Mucosa of rectum (tissue), 2 donors: Measurements from ENCODE around the gene DENND5B.
"Not testable (repeated sequence)": the region's sequence is repeated elsewhere in the genome, so short reads cannot be mapped to it uniquely, and the experiment has no call there.

ENCODE experiments used
- H3K27ac ChIP-seq, 2 donors: one replicate each; pipeline ENCODE4 v1.7.0; 2013; ENCODE audit warnings: inconsistent platforms in 2 of 2, low read depth in 2 of 2, low read length in 2 of 2
- H3K27me3 ChIP-seq, 2 donors: one replicate each; pipeline ENCODE4 v1.7.0; 2013; ENCODE audit warnings: low read length in 2 of 2; ENCODE audit not compliant: control insufficient read depth in 2 of 2, insufficient read depth in 2 of 2
- H3K36me3 ChIP-seq, 2 donors: one replicate each; pipeline ENCODE4 v1.7.0; 2013; ENCODE audit warnings: low read length in 2 of 2; ENCODE audit not compliant: control insufficient read depth in 2 of 2, insufficient read depth in 2 of 2
- H3K4me1 ChIP-seq, 2 donors: one replicate each; pipeline ENCODE4 v1.7.0; 2013; ENCODE audit warnings: low read length in 2 of 2, mild to moderate bottlenecking in 1 of 2; ENCODE audit not compliant: control insufficient read depth in 2 of 2, insufficient read depth in 2 of 2
- H3K4me3 ChIP-seq, 2 donors: one replicate each; pipeline ENCODE4 v1.7.0; 2013; ENCODE audit warnings: low read length in 2 of 2
- H3K9ac ChIP-seq, 2 donors: one replicate each; pipeline ENCODE4 v1.7.0; 2013; ENCODE audit warnings: low read length in 2 of 2, low read depth in 1 of 2, mild to moderate bottlenecking in 1 of 2
- H3K9me3 ChIP-seq, 2 donors: one replicate each; pipeline ENCODE4 v1.7.0; 2013; ENCODE audit warnings: low read length in 2 of 2; ENCODE audit not compliant: control insufficient read depth in 2 of 2
- donor health status: healthy.
- donor health status: Normal muscosa, but diverticular disease.

Gene DENND5B

DNA sequence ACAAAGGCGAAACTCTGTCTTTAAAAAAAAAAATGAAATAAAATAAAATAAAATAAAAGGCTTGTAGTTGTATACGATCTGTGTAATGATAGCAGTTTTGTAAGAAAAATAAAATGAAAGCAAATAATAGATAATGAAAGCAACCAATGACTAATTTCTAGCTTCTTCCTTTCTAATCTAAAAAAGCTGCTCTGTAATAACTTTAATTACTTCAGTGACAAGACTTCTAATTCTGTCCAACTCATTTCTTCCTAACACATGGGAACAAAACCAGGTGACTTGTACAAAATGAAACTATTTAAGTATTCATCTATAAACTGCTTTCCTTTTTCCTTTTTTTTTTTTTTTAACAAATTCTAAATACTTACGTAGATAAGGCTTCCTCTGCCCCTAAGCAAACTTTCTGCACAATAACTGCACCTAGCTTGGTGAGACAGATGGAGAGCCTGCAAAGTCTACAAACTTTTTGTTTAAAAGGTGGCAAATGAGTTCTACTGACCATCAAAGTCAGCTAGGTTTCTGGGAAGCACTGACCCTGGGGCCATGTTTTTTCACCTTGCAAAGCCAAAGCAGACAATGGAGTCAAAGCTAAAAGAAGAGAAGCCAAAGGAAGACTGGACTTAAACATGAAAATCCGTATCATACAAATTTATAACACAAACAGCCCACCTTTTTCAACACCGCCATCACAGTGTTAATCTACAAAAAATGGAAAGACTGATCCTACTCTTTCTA lies 28.2 kb downstream of the DENND5B start:
- Histone ChIP-seq H3K36me3 (no peaks in the 10 kb centered on the region), H3K4me3 (no peak overlapping the region), H3K9ac (no peak overlapping the region), H3K27ac (no peak overlapping the region), H3K4me1 (no peaks in the 10 kb centered on the region), H3K27me3 (no peaks in the 10 kb centered on the region), H3K9me3 (no peaks in the 10 kb centered on the region)

DNA sequence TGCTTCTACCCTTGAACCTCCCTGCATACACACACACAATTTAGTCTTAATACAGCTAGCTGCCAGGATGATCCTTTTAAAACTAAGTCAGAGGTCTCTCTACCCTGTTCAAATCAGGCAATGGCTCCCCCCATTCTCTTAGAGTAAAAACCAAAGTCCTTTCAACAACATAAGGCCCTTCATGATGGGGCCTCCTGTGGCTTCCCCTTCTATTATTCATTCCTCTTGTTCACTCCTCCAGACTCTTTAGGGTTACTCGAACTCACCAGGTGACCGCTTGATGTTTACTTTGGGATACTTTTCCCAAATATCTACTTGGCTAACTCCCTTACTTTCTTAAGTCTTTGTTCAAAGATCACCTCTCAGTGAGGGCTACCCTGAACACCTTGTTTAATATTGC lies 30.4 kb downstream of the DENND5B start:
- Histone ChIP-seq H3K9me3 (no peaks in the 10 kb centered on the region), H3K9ac (no peak overlapping the region), H3K36me3 (no peaks in the 10 kb centered on the region), H3K27me3 (no peaks in the 10 kb centered on the region), H3K4me1 (no peaks in the 10 kb centered on the region), H3K27ac (no peak overlapping the region), H3K4me3 (no peak overlapping the region)

DNA sequence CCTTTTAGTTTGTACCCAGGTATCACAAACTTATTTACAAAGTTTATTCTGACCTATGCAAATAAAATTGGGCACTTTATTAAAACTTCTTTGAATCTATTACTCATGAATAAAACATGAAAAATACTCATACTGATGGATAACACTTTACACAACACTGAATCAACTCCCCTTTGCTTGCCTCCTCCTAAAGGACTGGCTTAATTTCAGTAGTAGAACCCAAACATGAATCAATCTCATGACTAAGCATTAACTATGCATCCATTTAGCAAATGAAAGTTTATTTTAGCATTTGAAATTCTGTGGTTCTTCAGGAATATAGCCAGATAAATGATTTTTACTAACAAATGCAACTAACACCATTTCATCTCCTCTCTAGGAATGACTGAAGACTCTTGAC lies 32.4 kb downstream of the DENND5B start:
- H3K4me1 ChIP-seq = no peaks in the 10 kb centered on the region
- no peak overlapping the region for H3K27ac ChIP-seq
- no peaks in the 10 kb centered on the region for H3K9me3 ChIP-seq
- no peaks in the 10 kb centered on the region for H3K27me3 ChIP-seq
- no peak overlapping the region for H3K9ac ChIP-seq
- no peak overlapping the region for H3K4me3 ChIP-seq
- H3K36me3 ChIP-seq = no peaks in the 10 kb centered on the region

DNA sequence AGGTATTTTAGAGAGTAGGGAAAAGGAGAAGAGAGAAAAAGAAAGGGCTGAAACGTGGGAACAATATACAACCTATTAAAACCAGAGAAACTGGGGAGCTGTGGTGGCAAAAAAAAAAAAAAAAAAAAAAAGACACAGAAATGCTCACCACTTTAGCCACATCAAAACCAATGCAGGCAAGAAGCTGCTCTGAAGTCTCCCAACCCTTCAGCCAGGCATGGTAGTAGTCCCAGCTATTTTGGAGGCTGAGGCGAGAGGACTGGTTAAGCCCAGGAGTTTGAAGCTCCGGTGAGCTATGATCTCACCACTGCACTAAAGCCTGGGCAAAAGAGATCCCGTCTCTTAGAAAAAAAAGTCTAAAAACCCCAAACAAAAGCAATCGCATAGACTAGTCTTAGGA lies 33.2 kb downstream of the DENND5B start:
- Histone ChIP-seq H3K9me3 (no peaks in the 10 kb centered on the region), H3K4me1 (no peaks in the 10 kb centered on the region), H3K4me3 (no peak overlapping the region), H3K9ac (no peak overlapping the region), H3K27me3 (no peaks in the 10 kb centered on the region), H3K27ac (no peak overlapping the region), H3K36me3 (no peaks in the 10 kb centered on the region)

DNA sequence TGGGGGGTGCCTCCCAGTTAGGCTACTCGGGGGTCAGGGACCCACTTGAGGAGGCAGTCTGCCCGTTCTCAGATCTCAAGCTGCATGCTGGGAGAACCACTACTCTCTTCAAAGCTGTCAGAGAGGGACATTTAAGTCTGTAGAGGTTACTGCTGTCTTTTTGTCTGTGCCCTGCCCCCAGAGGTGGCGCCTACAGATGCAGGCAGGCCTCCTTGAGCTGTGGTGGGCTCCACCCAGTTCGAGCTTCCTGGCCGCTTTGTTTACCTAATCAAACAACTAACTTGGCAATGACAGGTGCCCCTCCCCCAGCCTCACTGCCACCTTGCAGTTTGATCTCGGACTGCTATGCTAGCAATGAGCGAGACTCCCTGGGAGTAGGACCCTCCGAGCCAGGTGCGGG lies 35.5 kb downstream of the DENND5B start:
- H3K4me1 ChIP-seq, H3K9ac ChIP-seq, H3K27me3 ChIP-seq, H3K4me3 ChIP-seq, H3K36me3 ChIP-seq, H3K27ac ChIP-seq, H3K9me3 ChIP-seq: not testable (repeated sequence)

DNA sequence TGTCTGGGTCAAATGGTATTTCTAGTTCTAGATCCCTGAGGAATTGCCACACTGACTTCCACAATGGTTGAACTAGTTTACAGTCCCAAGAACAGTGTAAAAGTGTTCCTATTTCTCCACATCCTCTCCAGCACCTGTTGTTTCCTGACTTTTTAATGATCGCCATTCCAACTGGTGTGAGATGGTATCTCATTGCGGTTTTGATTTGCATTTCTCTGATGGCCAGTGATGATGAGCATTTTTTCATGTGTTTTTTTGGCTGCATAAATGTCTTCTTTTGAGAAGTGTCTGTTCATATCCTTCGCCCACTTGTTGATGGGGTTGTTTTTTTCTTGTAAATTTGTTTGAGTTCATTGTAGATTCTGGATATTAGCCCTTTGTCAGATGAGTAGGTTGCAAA lies 40.3 kb downstream of the DENND5B start:
- H3K9ac ChIP-seq, H3K36me3 ChIP-seq, H3K27me3 ChIP-seq, H3K27ac ChIP-seq, H3K9me3 ChIP-seq, H3K4me3 ChIP-seq, H3K4me1 ChIP-seq: not testable (repeated sequence)

DNA sequence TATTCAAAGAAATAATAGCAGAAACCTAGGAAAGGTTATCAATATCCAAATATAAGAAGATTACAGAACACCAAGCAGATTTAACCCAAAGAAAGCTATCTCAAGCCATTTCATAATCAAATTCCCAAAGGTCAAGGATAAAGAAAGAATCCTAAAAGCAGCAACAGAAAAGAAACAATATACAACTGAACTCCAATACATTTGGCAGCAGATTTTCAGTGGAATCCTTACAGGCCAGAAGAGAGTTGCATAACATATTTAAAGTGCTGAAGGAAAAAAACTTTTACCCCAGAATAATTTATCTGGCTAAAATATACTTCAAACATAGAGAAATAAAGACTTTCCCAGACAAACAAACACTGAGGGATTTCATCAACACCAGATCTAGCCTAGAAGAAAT lies 54.3 kb downstream of the DENND5B start:
- no peak overlapping the region for H3K27ac ChIP-seq
- H3K4me1 ChIP-seq = no peaks in the 10 kb centered on the region
- no peaks in the 10 kb centered on the region for H3K9me3 ChIP-seq
- no peak overlapping the region for H3K4me3 ChIP-seq
- H3K27me3 ChIP-seq = no peaks in the 10 kb centered on the region
- no peak overlapping the region for H3K9ac ChIP-seq
- H3K36me3 ChIP-seq = no peaks in the 10 kb centered on the region

DNA sequence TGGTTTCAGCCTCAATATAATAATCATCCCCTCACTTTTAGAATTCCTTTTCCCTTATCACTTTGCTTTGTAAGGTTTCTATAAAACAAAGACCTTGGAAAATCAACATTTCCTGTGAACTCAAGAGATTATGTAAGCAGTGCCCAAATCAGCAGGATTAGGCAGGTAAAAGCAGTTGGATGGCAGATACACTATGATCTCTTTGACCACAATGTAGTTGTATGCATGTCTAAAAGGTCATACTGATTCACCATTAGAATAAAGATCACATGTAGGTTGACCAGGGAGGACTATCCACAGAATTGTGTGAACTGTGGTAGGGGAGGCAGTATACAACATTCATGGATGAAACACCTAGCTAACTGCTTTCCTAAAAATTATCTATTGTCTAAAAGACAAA lies 57.5 kb downstream of the DENND5B start:
- Histone ChIP-seq H3K4me1 (no peaks in the 10 kb centered on the region), H3K9ac (no peak overlapping the region), H3K9me3 (no peaks in the 10 kb centered on the region), H3K27me3 (no peaks in the 10 kb centered on the region), H3K4me3 (no peak overlapping the region), H3K36me3 (no peaks in the 10 kb centered on the region), H3K27ac (no peak overlapping the region)

DNA sequence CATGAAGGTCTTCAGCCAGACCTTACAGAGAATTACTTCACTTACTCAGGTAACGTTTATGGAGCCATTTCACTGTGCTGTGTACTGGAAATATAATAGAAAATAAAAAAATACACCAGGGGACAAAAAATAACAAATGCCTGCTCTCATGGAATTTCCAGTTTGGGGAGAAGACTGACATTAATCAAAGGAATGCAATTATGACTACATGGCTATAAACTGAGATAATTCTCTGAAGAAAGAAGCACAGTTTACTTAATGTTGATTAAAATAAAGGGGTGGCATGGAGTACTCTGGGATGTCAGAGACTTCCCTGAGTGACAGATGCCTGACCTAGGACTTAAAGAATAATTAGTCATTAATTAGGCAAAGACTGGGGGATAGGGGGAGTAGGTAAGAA lies 59.0 kb downstream of the DENND5B start:
- Histone ChIP-seq H3K9me3 (no peaks in the 10 kb centered on the region), H3K9ac (no peak overlapping the region), H3K27ac (no peak overlapping the region), H3K4me1 (no peaks in the 10 kb centered on the region), H3K27me3 (no peaks in the 10 kb centered on the region), H3K4me3 (no peak overlapping the region), H3K36me3 (no peaks in the 10 kb centered on the region)

DNA sequence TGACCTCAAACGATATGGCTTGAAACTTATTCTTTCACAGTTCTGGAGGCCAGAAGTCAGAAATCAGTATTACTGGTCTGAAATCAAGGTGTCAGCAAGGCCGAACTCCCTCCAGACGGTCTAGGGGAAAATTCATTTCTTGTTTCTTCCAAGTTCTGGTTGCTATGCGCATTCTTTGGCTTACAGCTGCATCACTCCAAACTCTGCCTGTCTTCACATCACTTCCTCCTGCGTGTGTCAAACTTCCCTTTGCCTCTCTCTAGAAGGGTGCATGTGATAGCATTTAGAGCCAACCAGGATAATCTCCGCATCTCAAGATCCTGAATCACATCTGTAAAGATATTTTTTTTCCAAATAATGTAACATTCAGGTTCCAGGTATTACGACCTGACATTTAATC lies 62.8 kb downstream of the DENND5B start:
- Histone ChIP-seq H3K36me3 (no peaks in the 10 kb centered on the region), H3K4me3 (no peak overlapping the region), H3K9me3 (no peaks in the 10 kb centered on the region), H3K27ac (no peak overlapping the region), H3K9ac (no peak overlapping the region), H3K27me3 (no peaks in the 10 kb centered on the region), H3K4me1 (no peaks in the 10 kb centered on the region)

DNA sequence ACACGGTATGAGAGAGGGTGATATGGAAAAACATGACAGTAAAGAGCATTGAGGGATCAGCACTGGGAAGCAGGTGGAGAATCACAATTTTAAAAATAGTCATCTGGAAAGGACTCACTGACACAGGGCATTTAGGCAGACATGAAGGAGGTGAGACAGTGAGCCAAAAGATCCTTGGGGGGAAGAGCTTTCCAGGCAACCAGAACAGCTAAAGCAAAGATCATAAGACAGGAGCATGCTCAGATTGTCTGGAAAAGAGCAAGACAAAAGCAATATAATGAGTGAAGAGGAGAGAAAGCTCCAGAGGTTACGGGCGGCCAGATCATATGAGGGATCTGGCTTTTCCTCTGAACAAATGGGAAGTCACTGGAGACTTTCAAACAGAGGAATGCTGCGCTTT lies 63.9 kb downstream of the DENND5B start:
- Histone ChIP-seq H3K27ac (no peak overlapping the region), H3K27me3 (no peaks in the 10 kb centered on the region), H3K36me3 (no peaks in the 10 kb centered on the region), H3K4me3 (no peak overlapping the region), H3K4me1 (no peaks in the 10 kb centered on the region), H3K9me3 (no peaks in the 10 kb centered on the region), H3K9ac (no peak overlapping the region)
